Ishikawa (cell line): ENCODE data around the gene GPATCH2L.

Experiments
- NFIC ChIP-seq: IDR thresholded peaks from 2 replicates; pipeline ENCODE4 v1.6.1; 2012
- ZBTB7A ChIP-seq: IDR thresholded peaks from 2 replicates; pipeline ENCODE4 v1.6.1; 2012; ENCODE audit warnings: low read depth

DNA sequence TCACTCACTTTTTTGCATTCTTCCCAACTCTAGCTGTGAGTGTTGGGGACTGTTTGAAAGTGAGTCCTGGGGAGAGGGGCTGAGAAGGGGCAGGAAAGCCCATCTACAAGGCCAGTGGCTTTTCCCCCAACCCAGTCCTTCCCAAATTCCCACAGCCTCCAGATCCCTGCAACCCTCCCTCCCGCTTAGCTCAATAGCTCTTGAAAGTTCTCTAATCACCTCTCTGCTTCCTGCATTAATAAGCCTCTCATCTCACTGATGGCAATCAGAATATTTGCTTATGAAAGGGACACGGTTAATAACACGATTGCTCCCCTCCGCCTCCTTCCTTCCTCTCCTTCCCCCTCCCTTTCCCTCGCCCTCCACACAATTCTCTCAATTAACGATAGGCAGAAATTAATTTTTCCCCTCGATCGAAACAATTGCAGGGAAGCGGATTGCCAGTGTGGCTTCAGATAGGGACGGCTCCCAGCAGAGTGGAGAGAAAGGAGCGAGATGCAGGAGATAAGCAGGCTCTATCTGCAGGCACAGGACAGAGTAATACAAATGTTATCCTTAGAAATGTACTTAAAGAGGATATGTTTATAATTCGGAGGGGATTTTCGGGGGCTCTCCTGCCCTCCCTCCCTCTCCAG, 15.1 kb upstream of the GPATCH2L start:
- TF ChIP-seq ZBTB7A (no peak), NFIC (no peak)
